ENCODE results near the gene SMC1B.

The SMC1B gene

GRCh38 chr22:45413368-45414211, at the start of gene SMC1B, which contains the start of gene RIBC2:
Gene SMC1B, minus strand, starts transcription at chr22:45413599. Its CDS starts 32 bp downstream, at chr22:45413567.
Gene RIBC2, plus strand, starts transcription at chr22:45413693. Its CDS starts 194 bp downstream, at chr22:45413887.
- Mint-ChIP-seq H3K27ac (peak within 1 kb of the TSS; percentile 78), H3K4me3 (peak within 1 kb of the TSS; percentile 81), H3K27me3 (peaks cover 7% of the 10 kb centered on the region), H3K36me3 (ENCODE audit: low read depth) (no peaks in the 10 kb centered on the region), H3K4me1 (ENCODE audit: low read depth) (peaks cover 16% of the 10 kb centered on the region), H3K9me3 (no peaks in the 10 kb centered on the region)
- intact Hi-C loops (cut with micrococcal nuclease): loop anchor here (1.0 kb wide), 1 partner anchor 22 kb away; no protein-coding TSS in a partner anchor

GRCh38 chr22:45462034-45462655, 48.7 kb upstream of the SMC1B start:
- H3K27me3 Mint-ChIP-seq: peaks cover 12% of the 10 kb centered on the region
- no peak overlapping the region for H3K4me3 Mint-ChIP-seq
- H3K4me1 Mint-ChIP-seq (ENCODE audit: low read depth): no peaks in the 10 kb centered on the region
- H3K9me3 Mint-ChIP-seq: no peaks in the 10 kb centered on the region
- H3K27ac Mint-ChIP-seq: no peak overlapping the region
- no peaks in the 10 kb centered on the region for H3K36me3 Mint-ChIP-seq (ENCODE audit: low read depth)
- intact Hi-C loops (cut with micrococcal nuclease): no loop called here

- H3K9me3 Mint-ChIP-seq: no peaks in the 10 kb centered on the region
- H3K36me3 Mint-ChIP-seq (ENCODE audit: low read depth): no peaks in the 10 kb centered on the region
- H3K4me3 Mint-ChIP-seq: no peak overlapping the region
- H3K27ac Mint-ChIP-seq: no peak overlapping the region
- intact Hi-C loops (cut with micrococcal nuclease): no loop called here
- no peaks in the 10 kb centered on the region for H3K4me1 Mint-ChIP-seq (ENCODE audit: low read depth)
- peaks cover 9% of the 10 kb centered on the region for H3K27me3 Mint-ChIP-seq
Observed at GRCh38 chr22:45460288-45461109, 47.1 kb upstream of the SMC1B start.

- intact Hi-C loops (cut with micrococcal nuclease): no loop called here
- no peaks in the 10 kb centered on the region for H3K4me1 Mint-ChIP-seq (ENCODE audit: low read depth)
- H3K4me3 Mint-ChIP-seq: no peak overlapping the region
- peaks cover 8% of the 10 kb centered on the region for H3K27me3 Mint-ChIP-seq
- H3K36me3 Mint-ChIP-seq (ENCODE audit: low read depth): no peaks in the 10 kb centered on the region
- H3K27ac Mint-ChIP-seq: no peak overlapping the region
- H3K9me3 Mint-ChIP-seq: no peaks in the 10 kb centered on the region
Observed at GRCh38 chr22:45459235-45459634, 45.8 kb upstream of the SMC1B start.

- Mint-ChIP-seq H3K9me3 (no peaks in the 10 kb centered on the region), H3K27ac (no peak overlapping the region), H3K4me1 (ENCODE audit: low read depth) (no peaks in the 10 kb centered on the region), H3K36me3 (ENCODE audit: low read depth) (no peaks in the 10 kb centered on the region), H3K4me3 (no peak overlapping the region), H3K27me3 (peaks cover 12% of the 10 kb centered on the region)
- intact Hi-C loops (cut with micrococcal nuclease): no loop called here
Observed at GRCh38 chr22:45458532-45458931, 45.1 kb upstream of the SMC1B start.

GRCh38 chr22:45456811-45457210, 43.4 kb upstream of the SMC1B start:
- Mint-ChIP-seq H3K4me3 (no peak overlapping the region), H3K4me1 (ENCODE audit: low read depth) (no peaks in the 10 kb centered on the region), H3K9me3 (no peaks in the 10 kb centered on the region), H3K27ac (no peak overlapping the region), H3K27me3 (peaks cover 22% of the 10 kb centered on the region), H3K36me3 (ENCODE audit: low read depth) (no peaks in the 10 kb centered on the region)
- intact Hi-C loops (cut with micrococcal nuclease): no loop called here

GRCh38 chr22:45455621-45456020, 42.2 kb upstream of the SMC1B start:
- peaks cover 22% of the 10 kb centered on the region for H3K27me3 Mint-ChIP-seq
- H3K9me3 Mint-ChIP-seq: no peaks in the 10 kb centered on the region
- intact Hi-C loops (cut with micrococcal nuclease): no loop called here
- H3K4me3 Mint-ChIP-seq: no peak overlapping the region
- no peak overlapping the region for H3K27ac Mint-ChIP-seq
- no peaks in the 10 kb centered on the region for H3K4me1 Mint-ChIP-seq (ENCODE audit: low read depth)
- no peaks in the 10 kb centered on the region for H3K36me3 Mint-ChIP-seq (ENCODE audit: low read depth)

- intact Hi-C loops (cut with micrococcal nuclease): no loop called here
- Mint-ChIP-seq H3K9me3 (no peaks in the 10 kb centered on the region), H3K27ac (no peak overlapping the region), H3K36me3 (ENCODE audit: low read depth) (no peaks in the 10 kb centered on the region), H3K4me1 (ENCODE audit: low read depth) (no peaks in the 10 kb centered on the region), H3K4me3 (no peak overlapping the region), H3K27me3 (peaks cover 22% of the 10 kb centered on the region)
Observed at GRCh38 chr22:45455212-45455611, 41.8 kb upstream of the SMC1B start.

GRCh38 chr22:45454275-45454674, 40.9 kb upstream of the SMC1B start:
- Mint-ChIP-seq H3K9me3 (no peaks in the 10 kb centered on the region), H3K4me1 (ENCODE audit: low read depth) (no peaks in the 10 kb centered on the region), H3K4me3 (no peak overlapping the region), H3K27me3 (peaks cover 23% of the 10 kb centered on the region), H3K27ac (no peak overlapping the region), H3K36me3 (ENCODE audit: low read depth) (no peaks in the 10 kb centered on the region)
- intact Hi-C loops (cut with micrococcal nuclease): no loop called here

- no peaks in the 10 kb centered on the region for H3K36me3 Mint-ChIP-seq (ENCODE audit: low read depth)
- H3K27ac Mint-ChIP-seq: no peak overlapping the region
- no peak overlapping the region for H3K4me3 Mint-ChIP-seq
- H3K9me3 Mint-ChIP-seq: no peaks in the 10 kb centered on the region
- no peaks in the 10 kb centered on the region for H3K4me1 Mint-ChIP-seq (ENCODE audit: low read depth)
- H3K27me3 Mint-ChIP-seq: peaks cover 23% of the 10 kb centered on the region
- intact Hi-C loops (cut with micrococcal nuclease): no loop called here
Observed at GRCh38 chr22:45453764-45454163, 40.4 kb upstream of the SMC1B start.

- no peak overlapping the region for H3K4me3 Mint-ChIP-seq
- H3K27me3 Mint-ChIP-seq: peaks cover 23% of the 10 kb centered on the region
- no peaks in the 10 kb centered on the region for H3K9me3 Mint-ChIP-seq
- no peaks in the 10 kb centered on the region for H3K4me1 Mint-ChIP-seq (ENCODE audit: low read depth)
- no peaks in the 10 kb centered on the region for H3K36me3 Mint-ChIP-seq (ENCODE audit: low read depth)
- intact Hi-C loops (cut with micrococcal nuclease): no loop called here
- H3K27ac Mint-ChIP-seq: no peak overlapping the region
Observed at GRCh38 chr22:45452565-45453379, 39.4 kb upstream of the SMC1B start.

- Mint-ChIP-seq H3K27me3 (peaks cover 21% of the 10 kb centered on the region), H3K9me3 (no peaks in the 10 kb centered on the region), H3K27ac (no peak overlapping the region), H3K4me3 (no peak overlapping the region), H3K4me1 (ENCODE audit: low read depth) (no peaks in the 10 kb centered on the region), H3K36me3 (ENCODE audit: low read depth) (no peaks in the 10 kb centered on the region)
- intact Hi-C loops (cut with micrococcal nuclease): no loop called here
Observed at GRCh38 chr22:45451972-45452371, 38.6 kb upstream of the SMC1B start.

- H3K4me3 Mint-ChIP-seq: no peak overlapping the region
- no peaks in the 10 kb centered on the region for H3K36me3 Mint-ChIP-seq (ENCODE audit: low read depth)
- no peaks in the 10 kb centered on the region for H3K9me3 Mint-ChIP-seq
- peaks cover 20% of the 10 kb centered on the region for H3K27me3 Mint-ChIP-seq
- H3K4me1 Mint-ChIP-seq (ENCODE audit: low read depth): no peaks in the 10 kb centered on the region
- intact Hi-C loops (cut with micrococcal nuclease): no loop called here
- no peak overlapping the region for H3K27ac Mint-ChIP-seq
Observed at GRCh38 chr22:45450921-45451651, 37.7 kb upstream of the SMC1B start.

Data from dendritic cell treated with granulocyte-macrophage colony-stimulating factor and Interleukin-4, amounts not matched to agents 40 ng/mL and 50 ng/mL, for 4 days (primary cell).